IMR-90 (cell line): ENCODE data around the gene SPDYE4. TPM values are rescaled to one million over a fixed set of nuclear protein-coding genes. Genes with fewer than 3 reads are reported as not detected.

Experiments
- ATAC-seq: fragments of 200-7000 bp; cut with Tn5 transposase; 2 replicates; pipeline ENCODE4 v1.9.1; 2020; ENCODE audit warnings: low read depth, mild to moderate bottlenecking, moderate library complexity
- BruUV-seq: library from RNA; stranded (reverse); fragments of 400-500 nt; replicated peaks from 2 replicates; lab custom pipeline; 2021; lab: Mats Ljungman, UMichigan
- CTCF ChIA-PET: fragments of 300-600 bp; formaldehyde crosslinking; extraction: SDS; loops from one replicate; lab custom pipeline; 2021; ENCODE audit warnings: antibody characterized with exemption; lab: Yijun Ruan, JAX
- POLR2A ChIA-PET: fragments of 300-600 bp; sonication (Branson Sonifier 250); formaldehyde crosslinking; loops from one replicate; lab custom pipeline; 2022; ENCODE audit warnings: antibody characterized with exemption; ENCODE audit not compliant: unreplicated experiment; lab: Charles Lee
- DNase-seq: peaks from one replicate; pipeline ENCODE4 v3.0.0; 2013
- H2AFZ ChIP-seq: replicated peaks from 2 replicates; pipeline ENCODE3; 2013; ENCODE audit warnings: low read length, mild to moderate bottlenecking; ENCODE audit not compliant: poor library complexity
- H2AK5ac ChIP-seq: 2 replicates; pipeline ENCODE4 v1.6.1; 2013; ENCODE audit warnings: low read depth, low read length, inconsistent platforms
- H2AK9ac ChIP-seq: replicated peaks from 2 replicates; pipeline ENCODE3; 2013; ENCODE audit warnings: mild to moderate bottlenecking, low read depth, low read length, moderate library complexity; ENCODE audit not compliant: poor library complexity
- H2BK120ac ChIP-seq: 2 replicates; pipeline ENCODE4 v1.6.1; 2013; ENCODE audit warnings: low read depth, low read length, inconsistent platforms
- H2BK15ac ChIP-seq: 3 replicates; pipeline ENCODE4 v1.6.1; 2013; ENCODE audit warnings: low read depth, low read length, inconsistent platforms
- H2BK20ac ChIP-seq: 2 replicates; pipeline ENCODE4 v1.6.1; 2013; ENCODE audit warnings: low read depth, mild to moderate bottlenecking, inconsistent platforms, low read length, moderate library complexity
- H2BK5ac ChIP-seq: 2 replicates; pipeline ENCODE4 v1.6.1; 2013; ENCODE audit warnings: mild to moderate bottlenecking, low read depth, low read length, inconsistent platforms; ENCODE audit not compliant: poor library complexity, severe bottlenecking
- H3K14ac ChIP-seq: replicated peaks from 2 replicates; pipeline ENCODE4 v1.6.1; 2013; ENCODE audit warnings: low read depth, low read length, inconsistent platforms
- H3K18ac ChIP-seq: 2 replicates; pipeline ENCODE4 v1.6.1; 2013; ENCODE audit warnings: low read depth, low read length, control low read depth
- H3K23ac ChIP-seq: 2 replicates; pipeline ENCODE4 v1.6.1; 2013; ENCODE audit warnings: low read depth, low read length, inconsistent platforms
- H3K27ac ChIP-seq: 2 replicates; pipeline ENCODE4 v1.5.1; 2013; ENCODE audit warnings: mild to moderate bottlenecking, control low read depth, low read length; ENCODE audit not compliant: insufficient read depth
- H3K27me3 ChIP-seq: 2 replicates; pipeline ENCODE4 v1.6.1; 2013; ENCODE audit warnings: low read length; ENCODE audit not compliant: control insufficient read depth, insufficient read depth
- H3K36me3 ChIP-seq: 2 replicates; pipeline ENCODE4 v1.6.1; 2013; ENCODE audit warnings: low read length, mixed read lengths; ENCODE audit not compliant: control insufficient read depth, insufficient read depth
- H3K4ac ChIP-seq: 2 replicates; pipeline ENCODE4 v1.6.1; 2013; ENCODE audit warnings: low read depth, low read length, inconsistent platforms
- H3K4me1 ChIP-seq: 2 replicates; pipeline ENCODE4 v1.6.1; 2013; ENCODE audit warnings: low read length, mixed read lengths; ENCODE audit not compliant: control insufficient read depth, insufficient read depth
- H3K4me2 ChIP-seq: 2 replicates; pipeline ENCODE4 v1.6.1; 2013; ENCODE audit warnings: low read depth, mild to moderate bottlenecking, control low read depth, low read length, moderate library complexity
- H3K4me3 ChIP-seq: 2 replicates; pipeline ENCODE4 v1.5.1; 2013; ENCODE audit warnings: low read depth, mild to moderate bottlenecking, control low read depth, low read length, moderate library complexity; ENCODE audit not compliant: insufficient read depth
- H3K56ac ChIP-seq: 2 replicates; pipeline ENCODE4 v1.6.1; 2013; ENCODE audit warnings: low read length, inconsistent platforms; ENCODE audit not compliant: insufficient read depth; ENCODE audit errors: extremely low read depth
- H3K79me1 ChIP-seq, 2 experiments: 2 replicates each; pipeline ENCODE4 v1.6.1; 2013; ENCODE audit warnings: low read length in 2 of 2, inconsistent platforms in 1 of 2, low read depth in 1 of 2
- H3K9ac ChIP-seq: 2 replicates; pipeline ENCODE4 v1.6.1; 2013; ENCODE audit warnings: low read depth, low read length, control low read depth
- H3K9me1 ChIP-seq: 2 replicates; pipeline ENCODE4 v1.6.1; 2013; ENCODE audit warnings: low read length, inconsistent platforms; ENCODE audit not compliant: insufficient read depth
- H3K9me3 ChIP-seq: 2 replicates; pipeline ENCODE4 v1.6.1; 2013; ENCODE audit warnings: low read length; ENCODE audit not compliant: control insufficient read depth, insufficient read depth
- H4K20me1 ChIP-seq: 2 replicates; pipeline ENCODE4 v1.6.1; 2013; ENCODE audit warnings: low read length, inconsistent platforms; ENCODE audit not compliant: insufficient read depth
- H4K5ac ChIP-seq: 2 replicates; pipeline ENCODE4 v1.6.1; 2013; ENCODE audit warnings: mild to moderate bottlenecking, low read depth, low read length, control low read depth
- H4K8ac ChIP-seq, 2 experiments: 2 replicates each; pipeline ENCODE4 v1.6.1; 2013; ENCODE audit warnings: low read depth in 2 of 2, low read length in 2 of 2, control low read depth in 1 of 2, inconsistent platforms in 1 of 2
- H4K91ac ChIP-seq: 2 replicates; pipeline ENCODE4 v1.6.1; 2013; ENCODE audit warnings: low read depth, low read length, inconsistent platforms; ENCODE audit not compliant: insufficient read depth
- WGBS, 2 experiments: methylation state at CpG; one replicate each; pipeline versions ENCODE4 v1.1.5 to v1.1.7; 2013; ENCODE audit warnings: missing lambda C conversion rate in 2 of 2; ENCODE audit not compliant: insufficient read length in 1 of 2; ENCODE audit errors: extremely low coverage in 2 of 2; 5-methylcytosine and 5-hydroxymethylcytosine counted together
- dilution Hi-C: fragments of 300-500 bp; cut with HindIII; formaldehyde crosslinking; loops from one replicate; pipeline ENCODE4 v1.14.3; 2018; ENCODE audit warnings: low sequenced_read_pairs; ENCODE audit not compliant: unreplicated experiment
- in situ Hi-C: fragments of 300-500 bp; cut with MboI; formaldehyde crosslinking; loops from 3 replicates; pipeline ENCODE4 v1.14.3; 2019; ENCODE audit warnings: low sequenced_read_pairs, inconsistent platforms, mixed read lengths
- intact Hi-C: fragments of 100-400 bp; cut with micrococcal nuclease; formaldehyde crosslinking; loops from 2 replicates; pipeline ENCODE4 v1.10.0; 2022
- polyA plus RNA-seq, 3 experiments: library from polyadenylated mRNA; depleted of rRNA; stranded (reverse); fragments of >200 nt; gene quantifications; 2 replicates each; pipeline ENCODE4 v1.2.3, GENCODE V29; 2012; ENCODE audit warnings: low replicate concordance in 1 of 3
- total RNA-seq: library from RNA; depleted of rRNA; stranded (reverse); fragments of >200 nt; gene quantifications from 2 replicates; pipeline ENCODE4 v1.2.3, GENCODE V29; 2012
- TF ChIP-seq, protein P1 (sequence below): conservative IDR thresholded peaks from 2 replicates; pipeline ENCODE4 v1.5.1; 2012; ENCODE audit warnings: mild to moderate bottlenecking, low read depth, low read length, improper control_type of control experiment

The SPDYE4 gene
- total and polyA plus RNA-seq, 2 of the 4 experiments (the other 2 are of a cell fraction): not detected

GRCh38 chr17:8732406-8733085 lies 25.8 kb downstream of the SPDYE4 start:
- H3K9ac ChIP-seq: no peak overlapping the region
- intact Hi-C loops (no loop called here), dilution Hi-C loops (no loop called here), in situ Hi-C loops (no loop called here)
- H3K4me1 ChIP-seq: no peaks in the 10 kb centered on the region
- TF ChIP-seq, protein P1, sequence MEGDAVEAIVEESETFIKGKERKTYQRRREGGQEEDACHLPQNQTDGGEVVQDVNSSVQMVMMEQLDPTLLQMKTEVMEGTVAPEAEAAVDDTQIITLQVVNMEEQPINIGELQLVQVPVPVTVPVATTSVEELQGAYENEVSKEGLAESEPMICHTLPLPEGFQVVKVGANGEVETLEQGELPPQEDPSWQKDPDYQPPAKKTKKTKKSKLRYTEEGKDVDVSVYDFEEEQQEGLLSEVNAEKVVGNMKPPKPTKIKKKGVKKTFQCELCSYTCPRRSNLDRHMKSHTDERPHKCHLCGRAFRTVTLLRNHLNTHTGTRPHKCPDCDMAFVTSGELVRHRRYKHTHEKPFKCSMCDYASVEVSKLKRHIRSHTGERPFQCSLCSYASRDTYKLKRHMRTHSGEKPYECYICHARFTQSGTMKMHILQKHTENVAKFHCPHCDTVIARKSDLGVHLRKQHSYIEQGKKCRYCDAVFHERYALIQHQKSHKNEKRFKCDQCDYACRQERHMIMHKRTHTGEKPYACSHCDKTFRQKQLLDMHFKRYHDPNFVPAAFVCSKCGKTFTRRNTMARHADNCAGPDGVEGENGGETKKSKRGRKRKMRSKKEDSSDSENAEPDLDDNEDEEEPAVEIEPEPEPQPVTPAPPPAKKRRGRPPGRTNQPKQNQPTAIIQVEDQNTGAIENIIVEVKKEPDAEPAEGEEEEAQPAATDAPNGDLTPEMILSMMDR: no peak
- H2BK5ac ChIP-seq: no peak overlapping the region
- no peak overlapping the region for H3K14ac ChIP-seq
- H2BK120ac ChIP-seq: no peak overlapping the region
- DNase-seq (no peak), ATAC-seq (no peak)
- no peak overlapping the region for H4K91ac ChIP-seq
- H3K27me3 ChIP-seq: peaks cover 11% of the 10 kb centered on the region
- no peaks in the 10 kb centered on the region for H3K9me3 ChIP-seq
- no peak overlapping the region for H3K27ac ChIP-seq
- H4K8ac ChIP-seq: no peak overlapping the region
- no peaks in the 10 kb centered on the region for H4K20me1 ChIP-seq
- no peak overlapping the region for H2AK5ac ChIP-seq
- ChIA-PET CTCF (no interaction called here), POLR2A (no interaction called here)
- WGBS, 2 experiments: 40% methylated on average over 1 of the region's 7 CpGs; no CpG with 5 or more reads in 1 of the 2 experiments
- no peak overlapping the region for H2BK20ac ChIP-seq
- no peak overlapping the region for H3K4ac ChIP-seq
- H2BK15ac ChIP-seq: no peak overlapping the region
- H3K9me1 ChIP-seq: no peaks in the 10 kb centered on the region
- BruUV-seq: no TSS peak
- no peak overlapping the region for H2AFZ ChIP-seq
- H3K18ac ChIP-seq: no peak overlapping the region
- no peaks in the 10 kb centered on the region for H3K36me3 ChIP-seq
- H3K23ac ChIP-seq: no peak overlapping the region
- H3K4me2 ChIP-seq: no peak overlapping the region
- no peaks in the 10 kb centered on the region for H3K79me1 ChIP-seq
- H3K4me3 ChIP-seq: no peak overlapping the region
- no peak overlapping the region for H3K56ac ChIP-seq
- H2AK9ac ChIP-seq: no peak overlapping the region
- H4K5ac ChIP-seq: no peak overlapping the region
